Ishikawa (cell line): ENCODE results near the gene RPS21.

ENCODE experiments used
- CEBPB ChIP-seq: IDR thresholded peaks from 2 replicates; pipeline ENCODE4 v1.6.1; 2012
- CREB1 ChIP-seq: IDR thresholded peaks from 2 replicates; pipeline ENCODE4 v1.6.1; 2012; ENCODE audit warnings: low read depth
- EGR1 ChIP-seq: IDR thresholded peaks from 2 replicates; pipeline ENCODE4 v1.6.1; 2012
- EP300 ChIP-seq: IDR thresholded peaks from 2 replicates; pipeline ENCODE4 v1.6.1; 2012; ENCODE audit warnings: borderline replicate concordance
- FOXM1 ChIP-seq: IDR thresholded peaks from 2 replicates; pipeline ENCODE4 v1.6.1; 2012; ENCODE audit warnings: low read depth, borderline replicate concordance
- MAX ChIP-seq: IDR thresholded peaks from 2 replicates; pipeline ENCODE4 v1.6.1; 2012
- NFIC ChIP-seq: IDR thresholded peaks from 2 replicates; pipeline ENCODE4 v1.6.1; 2012
- RAD21 ChIP-seq: IDR thresholded peaks from 2 replicates; pipeline ENCODE4 v1.6.1; 2012; ENCODE audit warnings: low read depth
- REST ChIP-seq: IDR thresholded peaks from 2 replicates; pipeline ENCODE4 v1.6.1; 2012; ENCODE audit warnings: low read depth, mild to moderate bottlenecking
- TAF1 ChIP-seq: IDR thresholded peaks from 2 replicates; pipeline ENCODE4 v1.6.1; 2012; ENCODE audit warnings: low read depth, mild to moderate bottlenecking
- TCF12 ChIP-seq: IDR thresholded peaks from 2 replicates; pipeline ENCODE4 v1.6.1; 2012; ENCODE audit warnings: low read depth
- TEAD4 ChIP-seq: IDR thresholded peaks from 2 replicates; pipeline ENCODE4 v1.6.1; 2012
- USF1 ChIP-seq: IDR thresholded peaks from 2 replicates; pipeline ENCODE4 v1.6.1; 2012
- YY1 ChIP-seq: IDR thresholded peaks from 2 replicates; pipeline ENCODE4 v1.6.1; 2012; ENCODE audit warnings: low read depth
- ZBTB7A ChIP-seq: IDR thresholded peaks from 2 replicates; pipeline ENCODE4 v1.6.1; 2012; ENCODE audit warnings: low read depth

RPS21 gene

GRCh38 chr20:62427172-62428001 is 40.5 kb downstream of the RPS21 start, which contains the start of gene RBBP8NL:
Gene RBBP8NL, minus strand, starts transcription at chr20:62427539. Its CDS starts 7,892 bp downstream, at chr20:62419647.
- peak; percentile 77; the same call in 1 of the 2 replicates for TF ChIP-seq FOXM1
- peak; percentile 90 for TF ChIP-seq MAX
- peak; percentile 96 for TF ChIP-seq TCF12
- peak; percentile 89 for TF ChIP-seq YY1
- TF ChIP-seq TAF1: peak; percentile 51
- peak; percentile 85 for TF ChIP-seq CEBPB
- peak; percentile 91 for TF ChIP-seq TEAD4
- TF ChIP-seq REST: no peak
- TF ChIP-seq ZBTB7A: no peak; the same call in 1 of the 2 replicates
- TF ChIP-seq RAD21: peak; percentile 52
- TF ChIP-seq NFIC: peak; percentile 93
- peak; percentile 62 for TF ChIP-seq CREB1
- TF ChIP-seq EP300: peak; percentile 89
- TF ChIP-seq USF1: peak; percentile 62; the same call in 1 of the 2 replicates
- TF ChIP-seq EGR1: peak; percentile 26; the same call in 1 of the 2 replicates

GRCh38 chr20:62428002-62428372 is 41.1 kb downstream of the RPS21 start:
- TF ChIP-seq CREB1: no peak
- TF ChIP-seq TAF1: no peak
- TF ChIP-seq NFIC: no peak
- no peak for TF ChIP-seq CEBPB
- no peak for TF ChIP-seq TCF12
- TF ChIP-seq ZBTB7A: no peak
- TF ChIP-seq TEAD4: no peak
- no peak for TF ChIP-seq MAX
- no peak for TF ChIP-seq YY1
- TF ChIP-seq RAD21: no peak
- no peak for TF ChIP-seq EGR1
- TF ChIP-seq EP300: no peak
- no peak for TF ChIP-seq REST
- TF ChIP-seq USF1: no peak
- TF ChIP-seq FOXM1: no peak

GRCh38 chr20:62428396-62429295 is 41.7 kb downstream of the RPS21 start:
- no peak for TF ChIP-seq EGR1
- no peak for TF ChIP-seq ZBTB7A
- TF ChIP-seq TAF1: no peak
- no peak for TF ChIP-seq USF1
- no peak for TF ChIP-seq CREB1
- no peak for TF ChIP-seq RAD21
- TF ChIP-seq TEAD4: no peak
- no peak for TF ChIP-seq YY1
- TF ChIP-seq NFIC: no peak
- TF ChIP-seq EP300: no peak
- TF ChIP-seq FOXM1: no peak
- TF ChIP-seq MAX: no peak
- TF ChIP-seq TCF12: no peak
- TF ChIP-seq CEBPB: no peak
- TF ChIP-seq REST: no peak
